Coronary artery (tissue), 2 donors: Measurements from ENCODE around the gene NPAS3.
A peak's percentile ranks its signal among the peaks of the same experiment; 100 is the strongest.

Experiments used
- DNase-seq: peaks from one replicate; pipeline ENCODE4 v3.0.0-alpha.2; 2017; ENCODE audit warnings: low spot score
- H3K27ac ChIP-seq, 2 donors: fragments of 200-600 bp; sonication (generic); one replicate each; pipeline ENCODE4 v1.5.1; 2016 to 2019
- H3K4me3 ChIP-seq: fragments of 200-600 bp; sonication (generic); 2 replicates; pipeline ENCODE4 v1.5.1; 2016; ENCODE audit warnings: mild to moderate bottlenecking, moderate library complexity
- TF ChIP-seq, protein P1 (sequence below): fragments of 200-600 bp; sonication (generic); IDR thresholded peaks from one replicate; pipeline ENCODE4 v1.5.1; 2019; ENCODE audit warnings: antibody characterized with exemption

NPAS3 gene

GRCh38 chr14:33679461-33680225, 741.0 kb downstream of the NPAS3 start:
- DNase-seq: no peak
- no peak overlapping the region for H3K27ac ChIP-seq
- H3K4me3 ChIP-seq: no peak overlapping the region
- TF ChIP-seq, protein P1, sequence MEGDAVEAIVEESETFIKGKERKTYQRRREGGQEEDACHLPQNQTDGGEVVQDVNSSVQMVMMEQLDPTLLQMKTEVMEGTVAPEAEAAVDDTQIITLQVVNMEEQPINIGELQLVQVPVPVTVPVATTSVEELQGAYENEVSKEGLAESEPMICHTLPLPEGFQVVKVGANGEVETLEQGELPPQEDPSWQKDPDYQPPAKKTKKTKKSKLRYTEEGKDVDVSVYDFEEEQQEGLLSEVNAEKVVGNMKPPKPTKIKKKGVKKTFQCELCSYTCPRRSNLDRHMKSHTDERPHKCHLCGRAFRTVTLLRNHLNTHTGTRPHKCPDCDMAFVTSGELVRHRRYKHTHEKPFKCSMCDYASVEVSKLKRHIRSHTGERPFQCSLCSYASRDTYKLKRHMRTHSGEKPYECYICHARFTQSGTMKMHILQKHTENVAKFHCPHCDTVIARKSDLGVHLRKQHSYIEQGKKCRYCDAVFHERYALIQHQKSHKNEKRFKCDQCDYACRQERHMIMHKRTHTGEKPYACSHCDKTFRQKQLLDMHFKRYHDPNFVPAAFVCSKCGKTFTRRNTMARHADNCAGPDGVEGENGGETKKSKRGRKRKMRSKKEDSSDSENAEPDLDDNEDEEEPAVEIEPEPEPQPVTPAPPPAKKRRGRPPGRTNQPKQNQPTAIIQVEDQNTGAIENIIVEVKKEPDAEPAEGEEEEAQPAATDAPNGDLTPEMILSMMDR: no peak

GRCh38 chr14:33680873-33681272, 742.2 kb downstream of the NPAS3 start:
- no peak overlapping the region for H3K27ac ChIP-seq
- TF ChIP-seq, protein P1: no peak
- DNase-seq: no peak
- no peak overlapping the region for H3K4me3 ChIP-seq

DNA sequence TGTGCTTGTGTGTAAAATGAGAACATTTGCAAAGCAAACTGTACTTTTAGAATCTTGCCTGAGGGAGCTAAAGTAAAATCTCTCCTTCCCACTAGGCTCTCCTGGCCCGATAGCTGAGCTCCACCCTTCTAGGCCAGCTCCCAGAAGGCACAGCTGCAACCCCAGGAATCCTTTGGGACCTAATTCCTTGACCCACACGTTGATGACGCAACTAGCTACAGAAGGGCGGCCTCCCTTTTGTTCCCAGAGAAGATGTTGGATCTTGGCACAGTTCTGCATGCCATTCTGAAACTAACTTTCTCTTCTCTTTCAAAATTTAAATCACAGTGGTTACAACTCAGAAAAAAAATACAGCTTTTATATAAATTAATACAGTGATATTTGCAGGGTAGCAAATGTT, 744.1 kb downstream of the NPAS3 start:
- H3K4me3 ChIP-seq: no peak overlapping the region
- DNase-seq: peak; percentile 80
- TF ChIP-seq, protein P1: no peak
- no peak overlapping the region for H3K27ac ChIP-seq

GRCh38 chr14:33685026-33685425, 746.3 kb downstream of the NPAS3 start:
- TF ChIP-seq, protein P1: no peak
- Histone ChIP-seq H3K4me3 (no peak overlapping the region), H3K27ac (no peak overlapping the region)
- DNase-seq: no peak

DNA sequence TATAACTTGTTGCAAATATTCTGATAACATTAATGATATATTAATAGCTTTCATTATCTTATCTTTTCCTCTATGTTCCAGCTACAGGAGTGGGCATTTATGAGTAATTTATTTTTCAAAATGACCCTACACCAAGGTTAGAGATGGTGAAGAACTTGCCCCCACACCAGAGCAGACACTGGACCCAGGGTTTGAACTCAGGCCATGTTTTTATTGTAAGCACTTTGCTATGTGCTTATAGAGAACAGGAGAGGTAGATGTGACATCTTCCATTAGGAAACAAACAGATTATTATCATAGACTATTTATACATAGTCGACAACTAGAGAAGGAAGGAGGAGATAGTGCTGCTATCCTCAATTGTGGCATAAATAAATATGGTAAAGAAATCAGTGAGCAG, 747.0 kb downstream of the NPAS3 start:
- no peak for DNase-seq
- TF ChIP-seq, protein P1: no peak
- Histone ChIP-seq H3K4me3 (no peak overlapping the region), H3K27ac (no peak overlapping the region)

DNA sequence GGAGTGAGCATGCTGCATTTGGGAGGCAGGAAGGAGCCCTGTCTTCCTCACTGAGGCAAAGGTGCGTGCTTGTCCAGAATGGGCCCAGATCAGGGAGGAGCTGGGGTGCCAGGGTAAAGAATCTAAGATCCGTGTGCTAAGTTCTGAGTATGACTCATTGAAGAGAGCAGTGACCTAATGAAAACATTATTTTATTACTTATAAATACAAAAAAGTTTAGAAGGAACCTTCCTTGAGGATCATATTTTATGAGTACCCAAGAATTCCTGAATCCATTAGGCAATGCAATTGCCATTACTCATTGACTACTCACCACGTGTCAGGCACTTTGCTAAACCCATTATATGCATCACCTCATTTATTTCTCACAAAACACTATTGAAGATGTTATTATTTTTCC, 747.5 kb downstream of the NPAS3 start:
- H3K4me3 ChIP-seq: no peak overlapping the region
- TF ChIP-seq, protein P1: no peak
- no peak for DNase-seq
- H3K27ac ChIP-seq: no peak overlapping the region

- TF ChIP-seq, protein P1: no peak
- no peak overlapping the region for H3K27ac ChIP-seq
- H3K4me3 ChIP-seq: no peak overlapping the region
- no peak for DNase-seq
Measured at GRCh38 chr14:33686856-33687255, 748.2 kb downstream of the NPAS3 start.
